GM18867 (cell line): Measurements from ENCODE around the gene SYNDIG1L.
A peak's percentile ranks its signal among the peaks of the same experiment; 100 is the strongest.
"Not testable (repeated sequence)": the region's sequence is repeated elsewhere in the genome, so short reads cannot be mapped to it uniquely, and the experiment has no call there.

ENCODE experiments used
- ATAC-seq: cut with Tn5 transposase; IDR thresholded peaks from one replicate; pipeline ENCODE4 v1.9.1; 2021; ENCODE audit warnings: mild to moderate bottlenecking, moderate library complexity; ENCODE audit not compliant: unreplicated experiment

The SYNDIG1L gene

DNA sequence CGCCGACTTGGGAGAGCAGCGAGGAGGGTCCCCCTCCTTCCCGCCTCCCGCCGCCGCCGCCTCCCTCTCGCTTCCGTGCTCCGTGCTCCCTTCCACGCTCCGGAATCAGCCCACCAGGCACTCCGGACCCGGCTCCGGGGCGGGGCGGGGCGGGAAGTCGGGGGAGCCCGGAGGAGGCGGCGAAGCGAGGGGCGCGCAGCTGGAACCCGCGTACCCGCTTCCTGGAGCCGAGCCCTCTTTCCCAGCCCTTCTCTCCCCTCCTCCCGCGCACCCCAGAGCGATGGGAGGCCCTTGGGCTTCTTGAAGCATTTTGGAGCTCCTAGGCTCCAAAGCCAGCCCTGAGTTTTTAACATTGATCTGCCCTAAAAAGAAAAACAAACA, at the start of gene SYNDIG1L:
Gene SYNDIG1L (minus strand): TSS at position 9 of the 381 bp plus-strand sequence. CDS start 16,466 bp downstream, outside the sequence.
- no peak for ATAC-seq

DNA sequence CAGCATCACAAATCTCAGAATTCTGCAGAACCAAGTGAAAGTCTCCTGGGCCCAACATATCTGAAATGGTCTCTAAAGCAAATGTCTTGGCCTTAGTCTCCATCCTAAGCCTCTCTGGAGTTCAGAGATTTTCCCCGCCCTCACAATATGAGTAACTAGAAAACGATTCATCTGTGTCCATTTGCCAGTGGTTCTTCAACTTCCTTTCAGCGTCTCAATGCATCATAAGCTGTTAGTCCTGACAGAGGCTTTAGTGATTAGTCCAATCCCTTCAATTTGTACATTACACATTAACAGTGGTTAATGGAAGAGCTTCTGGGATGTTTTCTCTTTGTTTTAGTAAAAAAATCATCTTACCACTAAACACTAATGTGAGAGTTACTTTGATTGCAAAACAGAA, 49.7 kb upstream of the SYNDIG1L start:
- no peak for ATAC-seq

DNA sequence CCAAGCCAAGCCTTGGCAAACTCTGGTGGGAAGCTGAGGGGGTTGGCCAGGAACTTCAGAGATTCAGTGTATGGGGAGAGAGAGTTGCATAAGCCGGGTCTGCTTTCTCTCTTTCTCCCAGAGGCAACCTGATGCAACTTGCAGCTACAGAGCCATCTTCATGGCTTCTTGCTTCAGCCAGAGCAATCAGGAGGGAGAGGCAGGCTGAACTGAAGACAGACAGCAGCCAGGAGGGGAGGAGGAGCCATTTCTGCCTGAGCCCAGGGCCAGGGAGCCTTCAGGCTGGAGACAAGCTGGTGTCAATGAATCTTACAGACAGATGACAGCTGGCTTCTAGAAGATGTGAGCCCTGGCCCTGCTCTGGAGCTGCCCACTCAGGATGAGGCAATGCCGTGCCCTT, 48.4 kb upstream of the SYNDIG1L start:
- ATAC-seq = no peak

GRCh38 chr14:74472601-74473000, 46.6 kb upstream of the SYNDIG1L start:
- no peak for ATAC-seq

- ATAC-seq = no peak
Observed at GRCh38 chr14:74469548-74470518, 43.8 kb upstream of the SYNDIG1L start.

DNA sequence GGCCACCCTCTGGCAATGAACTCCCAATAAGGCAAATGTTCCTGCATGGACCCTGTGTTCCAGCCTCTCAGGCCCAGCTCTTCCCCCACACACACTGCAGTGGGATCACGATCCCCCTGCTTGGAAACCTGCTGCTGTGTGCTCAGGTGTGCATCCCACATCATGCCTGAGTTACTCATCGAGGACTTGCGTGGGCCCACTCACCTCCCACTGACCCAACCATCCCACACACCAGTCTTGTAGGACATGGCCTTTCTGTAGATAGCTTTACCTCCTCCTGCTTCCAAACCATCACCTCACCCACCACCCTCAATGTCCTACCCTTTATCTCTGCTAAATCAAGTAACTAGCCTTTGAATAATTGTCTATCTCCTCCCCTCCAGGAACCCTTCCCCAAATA, 42.5 kb upstream of the SYNDIG1L start:
- no peak for ATAC-seq

GRCh38 chr14:74465335-74465734, 39.3 kb upstream of the SYNDIG1L start:
- ATAC-seq = no peak

DNA sequence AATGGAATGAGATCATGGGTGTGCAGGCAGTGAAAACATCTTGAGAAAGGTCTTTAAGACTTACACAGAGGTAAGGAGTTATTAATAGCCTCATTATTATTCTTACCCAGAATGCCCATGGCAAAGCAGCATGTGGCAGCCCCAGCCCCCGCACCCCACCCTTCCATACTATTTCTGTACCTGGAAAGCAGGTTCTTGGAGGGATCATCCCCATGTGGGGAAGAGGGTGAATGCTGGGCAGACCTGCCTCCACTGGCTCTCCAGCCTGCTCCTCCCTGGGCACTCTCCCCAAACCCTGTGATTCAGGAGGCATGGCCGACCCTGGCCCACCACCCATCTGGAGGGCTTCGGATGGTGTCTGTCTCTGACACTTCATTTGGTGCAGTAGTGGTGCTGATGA, 38.8 kb upstream of the SYNDIG1L start:
- no peak for ATAC-seq

GRCh38 chr14:74463697-74464096, 37.7 kb upstream of the SYNDIG1L start:
- ATAC-seq = no peak

GRCh38 chr14:74462993-74463392, 37.0 kb upstream of the SYNDIG1L start:
- no peak for ATAC-seq

- no peak for ATAC-seq
Observed at GRCh38 chr14:74459976-74460375, 34.0 kb upstream of the SYNDIG1L start.

DNA sequence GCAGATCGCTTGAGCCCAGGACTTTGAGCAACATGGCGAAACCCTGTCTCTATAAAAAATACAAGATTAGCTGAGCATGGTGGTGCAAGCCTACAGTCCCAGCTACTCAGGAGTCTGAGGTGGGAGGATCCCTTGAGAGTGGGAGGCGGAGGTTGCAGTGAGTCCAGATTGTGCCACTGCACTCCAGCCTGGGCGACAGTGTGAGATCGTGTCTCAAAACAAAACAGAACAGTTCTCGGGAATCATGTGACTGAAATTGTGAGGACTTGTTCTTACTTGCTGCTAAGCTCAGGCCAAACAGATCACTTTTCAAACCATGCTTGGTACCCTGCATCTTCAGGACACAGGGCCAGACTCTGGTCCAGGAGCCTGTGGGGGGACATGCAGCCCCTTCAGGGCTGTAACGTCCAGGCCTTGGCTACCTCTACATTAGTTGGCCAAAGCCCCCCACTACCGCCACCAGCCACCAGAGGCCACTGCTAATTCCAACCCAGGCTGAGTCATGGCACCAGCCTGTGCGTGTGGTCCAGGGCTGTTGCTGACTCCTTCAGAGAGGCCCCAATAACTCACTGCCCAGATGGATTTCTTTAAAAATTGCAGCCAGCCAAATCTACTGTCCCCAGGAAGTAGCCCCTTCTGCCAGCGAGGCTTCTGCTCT, 33.4 kb upstream of the SYNDIG1L start:
- peak; percentile 45 for ATAC-seq

- ATAC-seq = no peak
Observed at GRCh38 chr14:74457565-74457895, 31.5 kb upstream of the SYNDIG1L start.

DNA sequence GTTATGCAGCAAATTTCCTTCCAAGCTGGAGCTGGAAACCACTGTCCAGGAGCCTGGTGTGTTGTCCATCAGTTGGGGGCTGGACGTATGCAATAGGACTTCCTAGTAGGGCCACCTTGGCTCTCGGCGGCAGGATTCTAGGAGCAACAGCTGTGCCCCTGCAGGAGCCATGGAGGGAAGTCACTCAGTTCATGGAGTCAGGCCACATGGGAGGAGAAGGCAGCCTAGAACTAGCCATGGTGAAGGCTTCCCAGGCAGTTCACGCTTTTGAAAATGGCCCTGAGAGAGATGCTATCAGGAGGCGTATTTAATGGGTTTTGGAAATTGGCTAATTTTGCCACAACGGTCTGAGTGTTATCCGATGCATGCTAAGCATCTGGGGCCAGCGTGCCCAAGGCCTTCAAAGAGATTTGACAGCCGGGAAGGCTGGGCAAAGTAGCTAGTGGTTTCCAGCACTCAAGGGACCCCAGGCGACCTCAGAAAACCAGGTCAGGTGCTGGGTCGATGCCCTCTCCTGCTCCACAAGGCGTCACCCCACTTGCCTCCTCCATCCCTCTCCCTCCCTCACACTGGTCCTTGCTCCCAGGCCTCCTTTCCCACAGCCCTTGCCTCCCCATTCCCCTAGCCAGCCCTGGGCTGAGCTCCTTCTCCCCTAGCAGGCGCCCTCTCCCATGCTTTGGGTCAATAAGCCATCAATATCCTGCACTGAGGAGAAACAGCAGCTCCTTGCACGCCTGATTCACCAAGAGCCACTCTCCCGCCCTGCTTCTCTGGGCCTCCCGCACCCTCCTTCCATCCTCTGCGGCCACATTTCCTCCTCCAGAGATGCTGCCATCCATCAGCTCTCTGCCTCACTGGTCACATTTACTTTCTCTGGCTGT, 30.9 kb upstream of the SYNDIG1L start:
- no peak for ATAC-seq

- ATAC-seq = not testable (repeated sequence)
Observed at GRCh38 chr14:74454397-74454796, 28.4 kb upstream of the SYNDIG1L start.

- ATAC-seq = no peak
Observed at GRCh38 chr14:74444866-74445265, 18.9 kb upstream of the SYNDIG1L start.

- ATAC-seq = no peak
Observed at GRCh38 chr14:74442757-74443156, 16.7 kb upstream of the SYNDIG1L start.

DNA sequence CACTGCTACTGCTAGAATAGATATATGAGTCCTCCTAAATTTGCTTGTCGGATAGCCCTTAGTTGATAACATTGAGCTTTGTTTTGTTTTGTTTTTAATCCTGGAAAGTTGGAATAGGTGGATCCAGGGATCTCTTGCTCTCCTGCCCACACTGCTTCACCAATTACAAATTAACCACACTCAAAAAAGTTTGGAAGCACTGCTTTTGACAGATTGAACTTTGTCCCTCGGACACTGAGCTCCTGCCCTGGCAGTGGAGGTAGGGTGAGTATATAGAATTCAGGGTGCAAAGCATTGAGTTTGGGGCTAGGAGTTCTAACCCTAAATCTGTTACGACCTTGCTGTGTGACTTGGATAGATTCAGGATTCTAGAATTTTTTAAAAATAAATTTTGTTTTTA, 15.1 kb upstream of the SYNDIG1L start:
- no peak for ATAC-seq

GRCh38 chr14:74438351-74438915, 12.4 kb upstream of the SYNDIG1L start:
- no peak for ATAC-seq

- ATAC-seq = no peak
Observed at GRCh38 chr14:74437496-74438053, 11.6 kb upstream of the SYNDIG1L start.

GRCh38 chr14:74434294-74434693, 8.3 kb upstream of the SYNDIG1L start:
- no peak for ATAC-seq
